ENCODE results near the gene ERLEC1. TPM values are rescaled to one million over a fixed set of nuclear protein-coding genes. Genes with fewer than 3 reads are reported as not detected.

Gene ERLEC1
- total RNA-seq, 1 donor from 2014 or later: 50.6 TPM

GRCh38 chr2:53811601-53812000, 24.8 kb downstream of the ERLEC1 start:
- Mint-ChIP-seq H3K36me3 (ENCODE audit: unreplicated experiment) (peaks cover 55% of the 10 kb centered on the region), H3K4me3 (ENCODE audit: unreplicated experiment) (no peak overlapping the region), H3K27ac (ENCODE audit: unreplicated experiment) (no peak overlapping the region), H3K4me1 (ENCODE audit: unreplicated experiment) (no peaks in the 10 kb centered on the region), H3K9me3 (ENCODE audit: unreplicated experiment) (no peaks in the 10 kb centered on the region), H3K27me3 (ENCODE audit: unreplicated experiment) (no peaks in the 10 kb centered on the region)
- no peak for DNase-seq (ENCODE audit: extremely low spot score, unreplicated experiment)
- TF ChIP-seq CTCF (IDR thresholded peaks at IDR 0.05): no peak

- Mint-ChIP-seq H3K27ac (ENCODE audit: unreplicated experiment) (no peak overlapping the region), H3K4me1 (ENCODE audit: unreplicated experiment) (no peaks in the 10 kb centered on the region), H3K27me3 (ENCODE audit: unreplicated experiment) (no peaks in the 10 kb centered on the region), H3K4me3 (ENCODE audit: unreplicated experiment) (no peak overlapping the region), H3K9me3 (ENCODE audit: unreplicated experiment) (no peaks in the 10 kb centered on the region), H3K36me3 (ENCODE audit: unreplicated experiment) (peaks cover 62% of the 10 kb centered on the region)
- no peak for TF ChIP-seq CTCF (IDR thresholded peaks at IDR 0.05)
- DNase-seq (ENCODE audit: extremely low spot score, unreplicated experiment): no peak
These were observed 26.3 kb downstream of the ERLEC1 start for GRCh38 chr2:53813151-53813550.

DNA sequence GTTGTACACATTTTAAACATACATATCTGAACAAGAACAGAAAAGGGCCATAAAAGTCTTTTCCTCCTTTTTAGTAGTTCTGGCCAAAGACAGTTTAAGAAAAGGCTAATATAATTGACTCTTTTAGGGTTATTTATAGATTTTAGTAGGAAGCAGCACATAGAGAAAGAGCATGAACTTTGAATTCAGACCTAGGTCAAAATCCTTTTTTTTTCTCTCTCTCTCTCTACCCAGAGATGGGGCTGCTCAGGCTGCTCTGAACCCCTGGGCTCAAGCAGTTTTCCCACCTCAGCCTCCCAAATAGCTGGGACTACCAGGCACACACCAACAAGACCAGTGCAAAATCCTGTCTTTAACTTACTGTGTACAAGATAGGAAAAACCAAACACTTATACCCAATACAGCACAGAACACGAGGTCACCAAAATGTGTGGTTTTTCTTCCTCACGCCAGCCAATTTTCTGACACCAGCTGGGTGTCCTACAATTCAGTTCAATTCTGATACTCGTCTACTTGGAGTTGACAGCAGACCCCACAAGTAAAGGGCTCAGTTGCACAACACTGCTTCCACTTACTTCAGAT, 32.1 kb downstream of the ERLEC1 start:
- Mint-ChIP-seq H3K27me3 (ENCODE audit: unreplicated experiment) (no peaks in the 10 kb centered on the region), H3K4me3 (ENCODE audit: unreplicated experiment) (no peak overlapping the region), H3K27ac (ENCODE audit: unreplicated experiment) (no peak overlapping the region), H3K4me1 (ENCODE audit: unreplicated experiment) (no peaks in the 10 kb centered on the region), H3K36me3 (ENCODE audit: unreplicated experiment) (peaks cover 38% of the 10 kb centered on the region), H3K9me3 (ENCODE audit: unreplicated experiment) (no peaks in the 10 kb centered on the region)
- no peak for TF ChIP-seq CTCF (IDR thresholded peaks at IDR 0.05)
- DNase-seq (ENCODE audit: extremely low spot score, unreplicated experiment): no peak

DNA sequence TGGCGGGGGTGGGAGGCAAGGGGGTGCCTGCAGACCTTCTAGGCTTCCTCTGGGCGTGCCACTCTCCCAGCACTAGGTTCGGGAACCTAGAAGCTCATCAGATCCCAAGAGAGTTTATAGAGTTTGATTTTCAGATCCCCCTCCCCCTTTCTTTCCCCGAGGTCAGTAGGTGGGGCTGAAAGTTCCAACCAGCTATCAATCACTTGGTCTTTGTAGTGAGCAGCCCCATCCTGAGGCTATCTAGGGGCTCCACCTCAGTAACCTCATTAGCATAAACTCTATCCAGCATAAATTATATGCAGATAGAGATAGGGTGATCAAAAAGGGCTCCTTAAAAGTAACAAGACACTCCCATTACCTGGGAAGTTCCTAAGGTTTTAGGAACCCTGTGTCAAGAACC, 32.8 kb downstream of the ERLEC1 start:
- DNase-seq (ENCODE audit: extremely low spot score, unreplicated experiment): no peak
- peaks cover 36% of the 10 kb centered on the region for H3K36me3 Mint-ChIP-seq (ENCODE audit: unreplicated experiment)
- no peaks in the 10 kb centered on the region for H3K4me1 Mint-ChIP-seq (ENCODE audit: unreplicated experiment)
- H3K27me3 Mint-ChIP-seq (ENCODE audit: unreplicated experiment): no peaks in the 10 kb centered on the region
- H3K27ac Mint-ChIP-seq (ENCODE audit: unreplicated experiment): no peak overlapping the region
- H3K9me3 Mint-ChIP-seq (ENCODE audit: unreplicated experiment): no peaks in the 10 kb centered on the region
- H3K4me3 Mint-ChIP-seq (ENCODE audit: unreplicated experiment): no peak overlapping the region
- no peak for TF ChIP-seq CTCF (IDR thresholded peaks at IDR 0.05)

DNA sequence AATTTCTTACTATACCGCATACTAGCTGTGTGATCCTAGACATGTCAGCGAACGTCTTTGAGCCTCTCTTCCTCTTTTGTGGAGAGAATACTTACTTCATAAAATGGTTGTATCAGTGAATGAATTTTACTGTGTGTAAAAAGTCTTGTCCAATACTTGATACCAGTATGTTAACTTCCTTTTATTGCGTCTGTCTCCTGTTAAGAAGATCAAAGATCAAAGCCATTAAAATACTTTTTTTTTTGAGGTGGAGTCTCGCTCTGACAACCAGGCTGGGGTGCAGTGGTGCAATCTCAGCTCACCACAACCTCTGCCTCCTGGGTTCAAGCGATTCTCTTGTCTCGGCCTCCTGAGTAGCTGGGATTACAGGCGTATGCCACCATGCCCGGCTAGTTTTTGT, 33.2 kb downstream of the ERLEC1 start:
- H3K36me3 Mint-ChIP-seq (ENCODE audit: unreplicated experiment): peaks cover 33% of the 10 kb centered on the region
- no peaks in the 10 kb centered on the region for H3K4me1 Mint-ChIP-seq (ENCODE audit: unreplicated experiment)
- no peak for TF ChIP-seq CTCF (IDR thresholded peaks at IDR 0.05)
- H3K27ac Mint-ChIP-seq (ENCODE audit: unreplicated experiment): no peak overlapping the region
- no peaks in the 10 kb centered on the region for H3K9me3 Mint-ChIP-seq (ENCODE audit: unreplicated experiment)
- H3K4me3 Mint-ChIP-seq (ENCODE audit: unreplicated experiment): no peak overlapping the region
- DNase-seq (ENCODE audit: extremely low spot score, unreplicated experiment): no peak
- no peaks in the 10 kb centered on the region for H3K27me3 Mint-ChIP-seq (ENCODE audit: unreplicated experiment)

Data from osteocyte (in vitro differentiated cells).